ENCODE data around the gene VIT.

The VIT gene

GRCh38 chr2:36663851-36664695, 32.4 kb upstream of the VIT start:
- in situ Hi-C loops (cut with MboI; ENCODE audit: low pct_unique_long_range_greater_than_20kb, low sequenced_read_pairs, unreplicated experiment) = loop anchor here (25.0 kb wide), 1 partner anchor 302 kb away; the partner anchor contains the start of gene CRIM1
- peak; percentile 31 for DNase-seq (ENCODE audit: low spot score)
- TF ChIP-seq CTCF (IDR thresholded peaks at IDR 0.05; ENCODE audit: extremely low read depth, insufficient read depth, missing control alignments) = peak; percentile 69

- in situ Hi-C loops (cut with MboI; ENCODE audit: low pct_unique_long_range_greater_than_20kb, low sequenced_read_pairs, unreplicated experiment) = loop anchor here (25.0 kb wide), 1 partner anchor 302 kb away; the partner anchor contains the start of gene CRIM1
- TF ChIP-seq CTCF (IDR thresholded peaks at IDR 0.05; ENCODE audit: extremely low read depth, insufficient read depth, missing control alignments) = no peak
- no peak for DNase-seq (ENCODE audit: low spot score)
These were observed 31.8 kb upstream of the VIT start for GRCh38 chr2:36664696-36665076.

- no peak for TF ChIP-seq CTCF (IDR thresholded peaks at IDR 0.05; ENCODE audit: extremely low read depth, insufficient read depth, missing control alignments)
- DNase-seq (ENCODE audit: low spot score) = no peak
- in situ Hi-C loops (cut with MboI; ENCODE audit: low pct_unique_long_range_greater_than_20kb, low sequenced_read_pairs, unreplicated experiment) = loop anchor here (25.0 kb wide), 1 partner anchor 306 kb away; the partner anchor contains the start of gene CRIM1
These were observed 28.6 kb upstream of the VIT start for GRCh38 chr2:36667931-36668330.

GRCh38 chr2:36670881-36671595, 25.5 kb upstream of the VIT start:
- no peak for DNase-seq (ENCODE audit: low spot score)
- in situ Hi-C loops (cut with MboI; ENCODE audit: low pct_unique_long_range_greater_than_20kb, low sequenced_read_pairs, unreplicated experiment) = loop anchor here (25.0 kb wide), 1 partner anchor 309 kb away; the partner anchor contains the start of gene CRIM1
- no peak for TF ChIP-seq CTCF (IDR thresholded peaks at IDR 0.05; ENCODE audit: extremely low read depth, insufficient read depth, missing control alignments)

- no peak for DNase-seq (ENCODE audit: low spot score)
- TF ChIP-seq CTCF (IDR thresholded peaks at IDR 0.05; ENCODE audit: extremely low read depth, insufficient read depth, missing control alignments) = no peak
- in situ Hi-C loops (cut with MboI; ENCODE audit: low pct_unique_long_range_greater_than_20kb, low sequenced_read_pairs, unreplicated experiment) = loop anchor here (25.0 kb wide), 1 partner anchor 309 kb away; the partner anchor contains the start of gene CRIM1
These were observed 24.8 kb upstream of the VIT start for GRCh38 chr2:36671731-36672130.

GRCh38 chr2:36672199-36672598, 24.3 kb upstream of the VIT start:
- peak; percentile 22 for TF ChIP-seq CTCF (IDR thresholded peaks at IDR 0.05; ENCODE audit: extremely low read depth, insufficient read depth, missing control alignments)
- no peak for DNase-seq (ENCODE audit: low spot score)
- in situ Hi-C loops (cut with MboI; ENCODE audit: low pct_unique_long_range_greater_than_20kb, low sequenced_read_pairs, unreplicated experiment) = loop anchor here (25.0 kb wide), 1 partner anchor 310 kb away; the partner anchor contains the start of gene CRIM1

Measured in GM13977 (cell line).